Stomach (tissue), 4 donors: ENCODE measurements around the gene DOLK.

ENCODE experiments used
- CTCF ChIP-seq, 7 experiments: fragments of 450-650 bp in 4 of 7; fragments of 200-600 bp in 3 of 7; sonication (generic) in 3 of 7; IDR thresholded peaks; one replicate each; pipeline ENCODE4 v1.5.1; 2016 to 2019; ENCODE audit warnings: antibody characterized with exemption in 7 of 7, control low read depth in 2 of 7, mild to moderate bottlenecking in 1 of 7
- EP300 ChIP-seq: sonication (generic); formaldehyde crosslinking; IDR thresholded peaks from one replicate; pipeline ENCODE4 v1.6.1; 2017; ENCODE audit warnings: antibody characterized with exemption
- POLR2A ChIP-seq, 4 donors: fragments of 450-650 bp; IDR thresholded peaks; one replicate each; pipeline ENCODE4 v1.6.1; 2016; ENCODE audit warnings: antibody characterized with exemption in 4 of 4, control low read depth in 2 of 4, mild to moderate bottlenecking in 1 of 4, moderate library complexity in 1 of 4
- POLR2AphosphoS5 ChIP-seq, 3 donors: sonication (generic); formaldehyde crosslinking; IDR thresholded peaks; one replicate each; pipeline ENCODE4 v1.6.1; 2016; ENCODE audit warnings: antibody characterized with exemption in 3 of 3

DNA sequence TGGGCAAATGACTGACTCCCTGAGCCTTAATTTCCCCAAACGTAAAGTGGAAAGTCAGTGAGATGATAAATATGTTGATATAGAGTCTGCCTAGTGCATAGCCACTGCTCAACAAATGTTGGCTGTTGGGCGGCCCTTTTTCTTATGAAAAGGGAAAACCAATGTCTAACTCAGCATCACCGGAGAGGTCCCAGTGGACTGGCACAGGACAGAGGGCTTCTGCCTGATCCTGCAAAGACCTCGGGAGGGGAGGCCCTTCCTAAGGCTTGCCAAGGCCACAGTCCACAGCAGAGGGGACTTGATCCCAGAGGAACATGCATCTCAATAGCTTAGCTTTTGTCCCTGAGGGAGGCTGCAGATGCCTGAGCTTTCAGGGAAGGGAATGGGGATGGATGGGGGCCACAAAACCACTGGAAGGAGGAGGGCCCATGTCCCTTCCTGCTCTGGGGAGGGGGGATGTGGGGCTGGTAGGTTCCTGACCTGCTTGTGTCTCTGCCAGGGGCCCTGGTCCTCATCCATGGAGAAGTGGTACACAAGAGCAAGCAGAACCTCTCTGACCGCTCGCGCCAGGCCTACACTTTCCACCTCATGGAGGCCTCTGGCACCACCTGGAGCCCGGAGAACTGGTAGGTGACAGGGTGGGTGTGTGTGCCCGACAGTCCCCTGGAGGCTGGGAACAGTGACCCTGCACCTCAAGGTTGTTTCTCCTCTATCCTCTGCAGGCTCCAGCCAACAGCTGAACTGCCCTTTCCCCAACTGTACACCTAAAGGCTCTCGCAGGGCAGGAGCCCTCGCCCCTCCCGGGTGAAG, 6.3 kb downstream of the DOLK start:
- no peak for TF ChIP-seq POLR2A (IDR thresholded peaks at IDR 0.05)
- no peak for TF ChIP-seq POLR2AphosphoS5 (IDR thresholded peaks at IDR 0.05)
- TF ChIP-seq CTCF (IDR thresholded peaks at IDR 0.05), result no peak
- no peak for TF ChIP-seq EP300
